HUDEP-2 (cell line): ENCODE measurements around the gene UCHL5.

Source experiments
- DNase-seq, 76 experiments: peaks; one replicate each; lab custom pipeline; 2025; ENCODE audit not compliant: unreplicated experiment in 76 of 76; lab: John Stamatoyannopoulos, UW

Gene UCHL5

DNA sequence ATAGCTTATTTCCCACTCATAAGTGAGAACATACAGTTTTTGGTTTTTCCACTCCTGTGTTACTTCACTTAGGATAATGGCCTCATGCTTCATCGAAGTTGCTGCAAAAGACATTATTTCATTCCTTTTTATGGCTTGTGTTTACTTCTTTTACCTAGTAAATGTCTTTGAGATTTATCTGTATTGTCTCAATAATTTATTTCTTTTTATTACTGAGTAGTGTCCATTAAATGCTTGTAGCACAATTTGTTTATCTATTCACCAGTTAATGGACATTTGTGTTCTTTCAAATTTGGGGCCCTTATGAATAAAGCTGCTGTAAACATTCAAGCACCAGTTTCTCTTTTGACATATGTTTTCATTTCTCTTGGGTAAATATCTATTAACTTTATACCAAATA lies 86.0 kb downstream of the UCHL5 start:
- no peak for DNase-seq

DNA sequence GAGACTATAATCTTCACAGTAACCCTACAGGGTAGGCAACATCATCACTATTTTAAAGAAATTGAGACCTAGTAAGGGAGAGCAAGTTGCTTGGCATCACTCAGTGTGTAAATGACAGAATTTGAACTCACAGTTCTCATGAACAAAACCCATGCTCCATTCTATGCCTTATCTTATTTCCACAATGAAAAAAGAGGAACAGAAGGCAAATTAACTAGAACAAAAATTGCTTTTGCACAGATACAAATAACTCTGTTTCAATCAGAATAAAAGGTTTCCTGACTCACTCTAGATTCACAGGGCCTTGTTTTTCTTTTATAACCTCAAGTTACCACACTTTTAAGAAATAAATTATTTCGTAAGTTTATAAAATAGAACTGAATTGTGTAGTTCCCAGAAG lies 90.1 kb downstream of the UCHL5 start:
- no peak for DNase-seq

DNA sequence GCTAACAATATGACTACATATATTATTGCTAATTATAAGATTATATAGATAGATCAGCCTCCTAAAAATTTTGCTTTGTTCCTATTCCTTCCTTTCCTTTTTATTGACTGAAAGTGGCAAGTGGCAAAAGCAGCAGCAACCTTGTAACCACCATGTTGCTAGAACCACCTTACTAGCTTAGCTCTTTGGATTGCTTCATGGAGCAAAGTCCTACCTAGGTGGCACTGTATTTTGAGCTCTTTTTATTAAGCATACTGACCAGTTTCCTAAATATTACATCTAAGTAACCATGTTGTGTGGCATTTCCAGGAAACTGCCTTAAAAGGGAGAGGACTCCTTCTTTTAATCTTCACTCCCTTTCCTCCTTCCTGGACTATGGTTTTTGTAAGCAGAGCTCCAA lies 90.8 kb downstream of the UCHL5 start:
- DNase-seq, result no peak

DNA sequence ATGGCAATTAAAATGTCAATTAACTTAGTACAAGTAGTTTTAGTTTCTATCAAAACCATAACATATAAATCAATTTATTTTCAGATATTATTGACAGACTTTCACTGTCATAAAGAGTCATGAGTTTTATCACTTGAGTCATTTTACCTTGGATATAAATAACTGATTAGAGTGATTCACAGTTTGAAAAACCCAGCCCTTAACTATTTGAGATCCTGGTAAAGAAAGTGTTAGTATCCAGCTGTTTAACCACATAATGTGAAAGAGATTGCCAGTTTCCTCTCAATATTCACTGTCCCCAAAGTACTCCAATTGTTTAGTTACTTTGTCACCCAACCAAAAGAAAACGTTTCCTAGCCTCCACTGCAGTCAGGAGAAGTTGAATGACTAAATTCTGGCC lies 91.3 kb downstream of the UCHL5 start:
- DNase-seq, result no peak

DNA sequence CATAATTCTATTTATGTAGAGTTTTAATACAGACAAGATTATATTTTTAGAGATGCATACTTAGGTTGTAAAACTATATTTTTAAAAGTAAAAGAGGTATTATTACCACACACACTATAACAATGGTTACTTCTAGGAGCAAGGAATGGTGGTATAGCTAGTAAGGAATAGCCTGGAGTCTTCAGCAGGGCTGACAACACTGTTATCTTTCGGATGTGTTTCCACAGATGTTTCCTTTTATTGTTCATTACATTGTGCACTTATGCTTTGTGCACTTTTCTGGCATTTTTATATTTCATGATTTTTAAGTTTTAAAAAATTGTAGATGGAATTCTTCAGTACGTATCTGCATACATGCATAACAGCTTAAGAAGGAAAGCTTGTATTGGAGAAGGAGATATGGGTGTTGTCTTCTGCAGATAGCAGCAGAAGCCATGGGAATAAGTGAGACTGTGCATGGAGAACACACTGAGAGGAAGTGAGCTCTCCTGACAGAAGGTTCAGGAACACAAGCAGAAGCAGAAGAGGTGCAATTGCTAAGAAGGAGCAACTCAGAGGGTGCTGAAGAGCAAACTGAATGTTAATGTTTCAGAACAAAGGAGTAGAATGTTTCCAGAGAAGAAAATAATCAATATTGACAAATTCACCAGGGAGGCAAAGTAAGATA lies 91.8 kb downstream of the UCHL5 start:
- DNase-seq, result no peak

DNA sequence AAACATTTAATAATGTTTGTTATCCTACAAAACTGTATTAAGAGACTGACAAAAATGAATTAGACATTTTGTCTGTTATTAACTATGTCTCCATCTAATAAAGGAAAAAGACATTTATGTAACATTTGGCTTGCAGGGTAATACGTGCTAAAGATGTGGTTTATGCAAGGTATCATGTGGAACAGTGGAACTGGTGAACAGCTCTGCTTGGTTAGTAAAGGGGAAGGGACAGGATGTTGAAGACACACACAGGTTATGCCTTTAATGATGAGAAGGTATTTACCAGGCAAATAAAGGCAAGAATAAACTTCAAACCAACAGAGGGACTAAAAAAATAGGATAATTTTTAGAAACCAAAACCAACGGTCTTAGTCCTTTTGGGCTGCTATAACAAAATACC lies 93.1 kb downstream of the UCHL5 start:
- DNase-seq, result no peak

DNA sequence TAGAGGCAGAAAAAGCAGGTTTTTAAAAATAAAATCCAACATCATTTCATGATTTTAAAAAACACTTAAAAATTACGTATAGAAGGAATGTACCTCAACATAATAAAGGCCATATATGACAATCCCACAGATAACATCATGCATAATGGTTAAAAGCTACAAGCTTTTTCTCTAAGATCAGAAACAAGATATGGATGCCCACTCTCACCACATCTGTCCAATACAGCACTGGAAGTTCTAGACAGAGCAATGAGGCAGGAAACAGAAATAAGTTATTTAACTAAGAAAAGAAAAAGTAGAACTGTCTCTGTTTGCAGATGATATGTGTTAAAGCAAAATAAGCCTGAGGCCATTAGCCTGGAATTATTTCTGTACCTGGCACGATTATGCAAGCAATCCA lies 96.3 kb downstream of the UCHL5 start:
- no peak for DNase-seq
